GM13977 (cell line): ENCODE data around the gene CCDC57.

Experiments
- DNase-seq: peaks from one replicate; pipeline ENCODE4 v3.0.0; 2012; ENCODE audit warnings: low spot score
- CTCF ChIP-seq: IDR thresholded peaks from 2 replicates; pipeline ENCODE4 v1.5.1; 2012; ENCODE audit warnings: mild to moderate bottlenecking, control low read depth; ENCODE audit not compliant: insufficient read depth; ENCODE audit errors: extremely low read depth, missing control alignments
- in situ Hi-C: fragments of 300-500 bp; cut with MboI; formaldehyde crosslinking; loops from one replicate; pipeline ENCODE4 v1.12.0; 2022; ENCODE audit warnings: low sequenced_read_pairs, low pct_unique_long_range_greater_than_20kb, mixed read lengths, inconsistent platforms; ENCODE audit not compliant: unreplicated experiment

CCDC57 gene

GRCh38 chr17:82054351-82055022 is 158.2 kb downstream of the CCDC57 start:
- in situ Hi-C loops: no loop called here
- TF ChIP-seq CTCF: no peak
- DNase-seq: no peak

GRCh38 chr17:82053556-82054263 is 158.9 kb downstream of the CCDC57 start:
- TF ChIP-seq CTCF: no peak
- in situ Hi-C loops: no loop called here
- DNase-seq: no peak

DNA sequence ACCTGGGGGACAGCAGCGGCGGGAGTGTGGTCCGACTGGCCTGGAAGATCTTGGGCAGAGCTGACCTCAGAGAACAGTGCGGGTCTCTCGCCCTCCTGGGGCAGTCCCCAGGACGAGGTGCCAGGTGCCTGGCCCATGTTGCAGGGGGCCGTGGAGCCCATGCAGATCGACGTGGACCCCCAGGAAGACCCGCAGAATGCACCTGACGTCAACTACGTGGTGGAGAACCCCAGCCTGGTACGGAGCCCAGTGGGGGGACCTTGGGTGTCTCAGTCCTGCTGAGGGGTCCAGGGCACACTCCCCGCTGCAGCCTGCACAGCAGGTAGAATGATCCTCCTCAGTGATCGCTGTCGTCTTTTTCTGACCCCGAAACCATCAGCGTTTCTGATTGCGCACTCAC is 159.5 kb downstream of the CCDC57 start:
- in situ Hi-C loops: no loop called here
- no peak for TF ChIP-seq CTCF
- DNase-seq: no peak

GRCh38 chr17:82052638-82053059 is 160.0 kb downstream of the CCDC57 start:
- in situ Hi-C loops: no loop called here
- DNase-seq: no peak
- no peak for TF ChIP-seq CTCF

DNA sequence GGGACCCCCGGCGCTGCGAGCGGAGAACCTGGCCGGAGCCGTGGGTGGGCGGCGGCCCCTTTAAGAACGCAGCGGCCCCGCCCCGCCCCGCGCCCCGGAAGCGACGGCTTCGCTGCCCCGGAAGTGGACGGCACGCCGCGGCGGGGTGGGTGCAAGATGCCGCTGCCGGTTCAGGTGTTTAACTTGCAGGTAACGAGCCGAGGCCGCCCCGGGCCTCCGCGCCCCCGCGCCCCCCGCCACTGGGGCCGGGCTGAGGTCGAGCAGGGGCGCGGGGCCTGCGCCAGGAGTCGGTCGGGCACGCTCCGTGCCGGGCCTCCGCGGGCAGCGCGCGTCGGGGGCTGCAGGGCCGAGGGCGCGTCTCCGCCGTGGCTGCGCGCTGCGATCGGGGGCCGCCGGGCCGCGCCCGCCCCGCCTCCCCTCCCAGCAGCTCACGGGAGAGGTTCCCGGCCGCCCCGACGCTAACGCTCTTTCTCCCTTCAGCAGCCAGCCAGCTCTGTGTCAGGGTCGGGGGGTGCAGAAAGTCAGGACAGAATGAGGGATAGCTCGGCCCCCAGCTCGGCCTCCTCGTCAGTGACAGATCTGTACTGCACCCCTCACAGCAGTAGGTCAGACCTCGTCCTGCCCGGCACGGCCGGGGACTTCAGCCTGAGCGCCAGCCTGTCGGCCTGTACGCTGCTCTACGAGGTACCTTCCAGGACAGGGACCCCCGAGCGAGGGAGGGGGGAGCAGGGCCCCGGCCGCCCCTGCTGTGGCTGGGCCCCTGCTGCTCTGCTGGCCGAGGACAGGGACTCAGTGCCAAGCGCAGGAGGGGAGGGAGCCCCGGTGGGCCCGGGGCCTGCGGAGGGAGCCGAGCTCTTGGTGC is 160.6 kb downstream of the CCDC57 start, which contains the start of the genes GPS1 and RFNG:
TSS of gene GPS1 (plus strand) at position 123 of the 862 bp plus-strand sequence. CDS start at position 157, 34 bp downstream.
TSS of gene RFNG (minus strand) at position 36 of the 862 bp plus-strand sequence. CDS start 45 bp downstream, outside the sequence.
- peak; percentile 98 for DNase-seq
- TF ChIP-seq CTCF: no peak

More for the DNA sequence above, 160.6 kb downstream of the CCDC57 start, which contains the start of the genes GPS1 and RFNG:
- in situ Hi-C loops: no loop called here
